Measurements from ENCODE around the gene IGF2BP2. TPM values are rescaled to one million over a fixed set of nuclear protein-coding genes. Genes with fewer than 3 reads are reported as not detected.

IGF2BP2 gene
- total and polyA plus RNA-seq, 10 donors, result 1.1 to 21.1 (median 12.0) TPM

DNA sequence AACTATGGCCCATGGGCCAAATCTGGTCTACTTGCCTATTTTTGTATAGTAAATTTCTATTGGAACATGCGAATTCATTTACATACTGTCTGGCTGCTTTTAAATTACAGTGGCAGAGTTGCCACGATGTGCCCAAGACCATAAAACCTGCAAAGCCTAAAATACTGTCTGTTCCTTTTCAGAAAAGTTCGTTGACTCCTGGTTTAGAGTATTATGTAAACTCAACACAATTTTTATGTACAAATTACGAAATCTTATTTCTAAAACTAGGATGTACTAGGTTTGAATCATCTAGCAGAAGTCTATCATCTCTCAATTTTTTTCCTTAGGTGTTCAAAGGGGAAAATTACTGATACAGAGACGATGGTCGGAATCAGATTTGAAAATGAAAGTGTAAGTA, 211.8 kb downstream of the IGF2BP2 start:
- DNase-seq, result no peak
- intact Hi-C loops (cut with DNase I; ENCODE audit: low total_unique reads), result no loop called here
- Histone ChIP-seq H3K27ac (peak overlapping the region in 2 of 8 donors; percentile 15 to 21), H3K9me3 (no peaks in the 10 kb centered on the region), H3K4me3 (no peak overlapping the region), H3K36me3 (peaks cover 6 to 100% (median 96%) of the 10 kb centered on the region in 6 donors), H3K27me3 (replicated peaks in 1 of 7) (no peaks in the 10 kb centered on the region), H3K4me1 (no peaks in the 10 kb centered on the region)
- TF ChIP-seq, protein P1, sequence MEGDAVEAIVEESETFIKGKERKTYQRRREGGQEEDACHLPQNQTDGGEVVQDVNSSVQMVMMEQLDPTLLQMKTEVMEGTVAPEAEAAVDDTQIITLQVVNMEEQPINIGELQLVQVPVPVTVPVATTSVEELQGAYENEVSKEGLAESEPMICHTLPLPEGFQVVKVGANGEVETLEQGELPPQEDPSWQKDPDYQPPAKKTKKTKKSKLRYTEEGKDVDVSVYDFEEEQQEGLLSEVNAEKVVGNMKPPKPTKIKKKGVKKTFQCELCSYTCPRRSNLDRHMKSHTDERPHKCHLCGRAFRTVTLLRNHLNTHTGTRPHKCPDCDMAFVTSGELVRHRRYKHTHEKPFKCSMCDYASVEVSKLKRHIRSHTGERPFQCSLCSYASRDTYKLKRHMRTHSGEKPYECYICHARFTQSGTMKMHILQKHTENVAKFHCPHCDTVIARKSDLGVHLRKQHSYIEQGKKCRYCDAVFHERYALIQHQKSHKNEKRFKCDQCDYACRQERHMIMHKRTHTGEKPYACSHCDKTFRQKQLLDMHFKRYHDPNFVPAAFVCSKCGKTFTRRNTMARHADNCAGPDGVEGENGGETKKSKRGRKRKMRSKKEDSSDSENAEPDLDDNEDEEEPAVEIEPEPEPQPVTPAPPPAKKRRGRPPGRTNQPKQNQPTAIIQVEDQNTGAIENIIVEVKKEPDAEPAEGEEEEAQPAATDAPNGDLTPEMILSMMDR (IDR thresholded peaks at IDR 0.05 in 8 of 11, conservative IDR thresholded peaks at IDR 0.05 in 3 of 11), result no peak
- TF ChIP-seq POLR2AphosphoS5 (IDR thresholded peaks at IDR 0.05), result no peak
- WGBS, 5 donors, result 64 to 88% (median 77%) methylated on average over 6 of the region's 6 CpGs

DNA sequence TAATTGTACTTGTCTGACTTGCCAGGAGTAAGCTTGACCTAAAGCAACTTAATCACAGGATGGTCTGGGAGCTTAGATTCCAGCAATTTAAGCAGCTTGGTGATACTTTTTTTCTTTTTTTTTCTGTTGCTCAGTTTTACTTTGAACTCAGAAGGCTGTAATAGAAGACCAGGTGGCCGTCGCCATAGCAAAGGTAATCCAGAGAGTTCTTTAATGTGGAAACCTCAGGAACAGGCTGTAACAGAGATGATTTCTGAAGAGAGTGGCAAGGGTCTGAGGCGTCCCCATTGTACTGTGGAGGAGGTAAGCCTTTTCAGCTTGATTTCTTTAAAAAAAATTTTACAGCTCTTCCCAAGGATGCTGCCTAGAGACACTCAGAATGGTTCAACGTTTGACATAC, 218.6 kb downstream of the IGF2BP2 start:
- no peak overlapping the region for H3K27ac ChIP-seq
- H3K4me1 ChIP-seq, result no peaks in the 10 kb centered on the region
- H3K27me3 ChIP-seq (replicated peaks in 1 of 7), result no peaks in the 10 kb centered on the region
- intact Hi-C loops (cut with DNase I; ENCODE audit: low total_unique reads), result no loop called here
- H3K9me3 ChIP-seq, result no peaks in the 10 kb centered on the region
- DNase-seq, result no peak
- H3K36me3 ChIP-seq, result peaks cover 9 to 100% (median 75%) of the 10 kb centered on the region in 6 donors
- H3K4me3 ChIP-seq, result no peak overlapping the region
- WGBS, 5 donors, result 84 to 92% (median 87%) methylated on average over 4 of the region's 4 CpGs
- TF ChIP-seq POLR2A (IDR thresholded peaks at IDR 0.05) (no peak), POLR2AphosphoS5 (IDR thresholded peaks at IDR 0.05) (no peak)
- TF ChIP-seq, protein P1 (IDR thresholded peaks at IDR 0.05 in 8 of 11, conservative IDR thresholded peaks at IDR 0.05 in 3 of 11), result no peak

DNA sequence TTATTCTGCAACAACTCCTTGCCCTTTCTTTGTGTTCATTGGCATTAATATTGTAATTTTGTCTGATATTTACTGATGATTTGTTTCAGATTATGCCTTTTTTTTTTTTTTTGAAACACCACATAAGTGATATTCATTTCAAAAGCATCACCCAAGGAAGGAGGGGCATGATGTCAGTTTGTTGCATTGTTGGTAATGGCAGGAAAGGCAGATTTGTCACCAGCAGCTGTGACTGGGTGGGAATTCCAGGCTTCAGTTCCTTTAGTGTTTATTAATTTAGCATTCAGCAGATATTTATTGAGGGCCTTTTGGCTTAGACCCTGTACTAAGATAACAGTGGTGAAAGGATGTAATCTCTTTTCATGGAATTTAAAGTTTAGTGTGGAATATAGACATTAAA, 219.3 kb downstream of the IGF2BP2 start:
- H3K27me3 ChIP-seq (replicated peaks in 1 of 7), result no peaks in the 10 kb centered on the region
- H3K27ac ChIP-seq, result no peak overlapping the region
- peaks cover 9 to 100% (median 75%) of the 10 kb centered on the region in 6 donors for H3K36me3 ChIP-seq
- intact Hi-C loops (cut with DNase I; ENCODE audit: low total_unique reads), result no loop called here
- DNase-seq, result no peak
- no peaks in the 10 kb centered on the region for H3K9me3 ChIP-seq
- no peak for TF ChIP-seq POLR2A (IDR thresholded peaks at IDR 0.05)
- TF ChIP-seq POLR2AphosphoS5 (IDR thresholded peaks at IDR 0.05), result no peak
- TF ChIP-seq, protein P1 (IDR thresholded peaks at IDR 0.05 in 8 of 11, conservative IDR thresholded peaks at IDR 0.05 in 3 of 11), result no peak
- no peaks in the 10 kb centered on the region for H3K4me1 ChIP-seq
- H3K4me3 ChIP-seq, result no peak overlapping the region

DNA sequence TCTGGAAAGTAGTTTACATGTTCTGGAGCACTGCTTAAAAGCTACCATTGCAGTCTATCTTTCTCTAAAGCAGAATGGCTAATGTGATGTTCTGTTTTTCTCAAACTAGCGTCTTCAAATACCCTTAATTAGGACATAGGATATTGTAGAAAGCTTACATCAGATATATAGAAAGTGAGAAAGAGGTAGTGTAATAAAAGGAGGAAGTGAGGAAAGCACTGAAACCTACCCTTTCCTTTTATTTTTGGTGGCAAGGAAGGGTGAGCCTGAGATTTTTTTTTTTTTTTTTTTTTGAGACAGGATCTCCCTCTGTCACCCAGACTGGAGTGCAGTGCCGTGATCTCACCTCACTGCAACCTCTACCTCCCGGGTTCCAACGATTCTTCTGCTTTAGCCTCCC, 229.3 kb downstream of the IGF2BP2 start:
- H3K36me3 ChIP-seq, result peaks cover 0 to 92% (median 29%) of the 10 kb centered on the region in 6 donors
- no peaks in the 10 kb centered on the region for H3K27me3 ChIP-seq (replicated peaks in 1 of 7)
- TF ChIP-seq, protein P1 (IDR thresholded peaks at IDR 0.05 in 8 of 11, conservative IDR thresholded peaks at IDR 0.05 in 3 of 11), result no peak
- TF ChIP-seq POLR2AphosphoS5 (IDR thresholded peaks at IDR 0.05) (no peak), POLR2A (IDR thresholded peaks at IDR 0.05) (no peak)
- peak overlapping the region in 7 of 8 donors; percentile 34 to 70 (median 59) for H3K27ac ChIP-seq
- H3K4me1 ChIP-seq, result peaks cover 0 to 41% (median 19%) of the 10 kb centered on the region in 6 donors
- no peak overlapping the region for H3K4me3 ChIP-seq
- no peaks in the 10 kb centered on the region for H3K9me3 ChIP-seq
- WGBS, 5 donors, result 36 to 62% (median 52%) methylated on average over 4 of the region's 4 CpGs
- intact Hi-C loops (cut with DNase I; ENCODE audit: low total_unique reads), result no loop called here
- DNase-seq, result no peak
